Panc1 (cell line): ENCODE data around the gene OR1I1. TPM values are rescaled to one million over a fixed set of nuclear protein-coding genes. Genes with fewer than 3 reads are reported as not detected.

Source experiments
- ATAC-seq: fragments of 200-7000 bp; cut with Tn5 transposase; 2 replicates; pipeline ENCODE4 v1.9.1; 2020; ENCODE audit warnings: mild to moderate bottlenecking, moderate library complexity
- BruUV-seq: library from RNA; stranded (reverse); fragments of 400-500 nt; replicated peaks from 2 replicates; lab custom pipeline; 2021; lab: Mats Ljungman, UMichigan
- CTCF ChIA-PET: fragments of 300-600 bp; sonication (Branson Sonifier 250); formaldehyde crosslinking; loops from one replicate; lab custom pipeline; 2022; ENCODE audit warnings: antibody characterized with exemption; lab: Charles Lee
- POLR2A ChIA-PET: fragments of 300-600 bp; sonication (Branson Sonifier 250); formaldehyde crosslinking; loops from one replicate; lab custom pipeline; 2022; ENCODE audit warnings: antibody characterized with exemption; lab: Charles Lee
- DNase-seq: peaks from one replicate; pipeline ENCODE4 v3.0.0-alpha.2; 2010; ENCODE audit warnings: low read depth, low spot score
- H3K27ac ChIP-seq: 2 replicates; pipeline ENCODE4 v1.5.1; 2011; ENCODE audit warnings: mild to moderate bottlenecking, low read length, inconsistent platforms
- H3K27me3 ChIP-seq: fragments of 200-500 bp; sonication (Bioruptor generic); 2 replicates; pipeline ENCODE4 v1.6.0; 2014; ENCODE audit warnings: low read length, inconsistent platforms; ENCODE audit not compliant: control insufficient read depth, insufficient read depth
- H3K36me3 ChIP-seq: fragments of 200-500 bp; sonication (Bioruptor generic); 2 replicates; pipeline ENCODE4 v1.5.1; 2014; ENCODE audit warnings: inconsistent platforms, mild to moderate bottlenecking, low read length, moderate library complexity; ENCODE audit not compliant: control insufficient read depth, insufficient read depth
- H3K4me1 ChIP-seq: 2 replicates; pipeline ENCODE4 v1.5.1; 2011; ENCODE audit warnings: inconsistent platforms, mild to moderate bottlenecking, low read length, moderate library complexity; ENCODE audit not compliant: control insufficient read depth, insufficient read depth
- H3K4me3 ChIP-seq, 2 experiments: 2 replicates each; pipeline ENCODE4 v1.5.1; 2011 to 2012; ENCODE audit warnings: low read depth in 2 of 2, low read length in 2 of 2, mild to moderate bottlenecking in 2 of 2, inconsistent platforms in 1 of 2, moderate library complexity in 1 of 2
- H3K9me3 ChIP-seq: fragments of 200-500 bp; sonication (Bioruptor generic); 2 replicates; pipeline ENCODE4 v1.5.1; 2014; ENCODE audit warnings: low read depth, mild to moderate bottlenecking, inconsistent platforms, low read length, moderate library complexity; ENCODE audit not compliant: control insufficient read depth, insufficient read depth
- POLR2AphosphoS5 ChIP-seq: IDR thresholded peaks from 2 replicates; pipeline ENCODE4 v1.6.1; 2012; ENCODE audit warnings: mild to moderate bottlenecking, low read depth, low read length, moderate library complexity
- SIN3A ChIP-seq: IDR thresholded peaks from 2 replicates; pipeline ENCODE4 v1.6.1; 2012; ENCODE audit warnings: low read depth, mild to moderate bottlenecking, low read length, moderate library complexity, borderline replicate concordance; ENCODE audit not compliant: insufficient read depth
- TCF7L2 ChIP-seq: IDR thresholded peaks from 2 replicates; pipeline ENCODE4 v1.6.1; 2011; ENCODE audit warnings: mild to moderate bottlenecking, low read depth, low read length, inconsistent platforms
- in situ Hi-C: cut with HindIII; loops from 2 replicates; pipeline ENCODE4 v1.10.0; 2016; ENCODE audit warnings: low sequenced_read_pairs, low pct_unique_long_range_greater_than_20kb
- intact Hi-C: fragments of 100-400 bp; cut with micrococcal nuclease; formaldehyde crosslinking; loops from one replicate; pipeline ENCODE4 v1.10.0; 2022; ENCODE audit not compliant: unreplicated experiment
- total RNA-seq: library from RNA; stranded (reverse); gene quantifications from one replicate; pipeline ENCODE4 v1.2.1, GENCODE V29; 2021; ENCODE audit not compliant: unreplicated experiment
- TF ChIP-seq, protein P1 (sequence below): fragments of 450-650 bp; IDR thresholded peaks from 2 replicates; pipeline ENCODE4 v1.5.1; 2017; ENCODE audit warnings: mild to moderate bottlenecking
- TF ChIP-seq, protein P2 (sequence below), 2 experiments: IDR thresholded peaks; 2 replicates each; pipeline ENCODE4 v1.6.1; 2011 to 2012; ENCODE audit warnings: low read depth in 2 of 2, control low read depth in 1 of 2, low read length in 1 of 2, mild to moderate bottlenecking in 1 of 2, moderate library complexity in 1 of 2; ENCODE audit not compliant: insufficient read depth in 1 of 2

OR1I1 gene
- total RNA-seq, 1 experiment from 2014 or later = not detected

DNA sequence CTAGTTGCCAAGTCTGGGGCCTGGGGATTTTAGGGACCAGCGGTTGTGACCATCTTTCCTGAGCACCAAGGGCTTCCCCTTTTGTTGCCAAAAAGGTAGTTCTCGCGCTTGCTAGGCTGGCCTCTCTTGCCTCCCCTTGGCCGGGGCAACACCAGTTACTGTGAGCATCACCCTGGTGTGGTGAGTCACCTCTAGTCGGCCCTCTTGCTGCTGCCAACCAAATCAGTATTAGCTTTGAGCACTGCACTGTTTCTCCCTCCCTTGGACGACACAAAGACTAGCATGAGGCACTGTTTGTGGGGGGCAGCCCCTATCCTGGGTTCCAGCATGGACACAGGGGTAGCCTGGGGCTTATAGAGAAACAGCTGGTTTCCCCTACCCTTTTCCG is 32.1 kb downstream of the OR1I1 start:
- H3K4me1 ChIP-seq = no peaks in the 10 kb centered on the region
- ChIA-PET CTCF (no interaction called here), POLR2A (no interaction called here)
- BruUV-seq = no TSS peak
- no peak for DNase-seq
- H3K27me3 ChIP-seq = no peaks in the 10 kb centered on the region
- TF ChIP-seq POLR2AphosphoS5 = no peak; the same call in 1 of the 2 replicates
- TF ChIP-seq SIN3A = no peak
- TF ChIP-seq, protein P1, sequence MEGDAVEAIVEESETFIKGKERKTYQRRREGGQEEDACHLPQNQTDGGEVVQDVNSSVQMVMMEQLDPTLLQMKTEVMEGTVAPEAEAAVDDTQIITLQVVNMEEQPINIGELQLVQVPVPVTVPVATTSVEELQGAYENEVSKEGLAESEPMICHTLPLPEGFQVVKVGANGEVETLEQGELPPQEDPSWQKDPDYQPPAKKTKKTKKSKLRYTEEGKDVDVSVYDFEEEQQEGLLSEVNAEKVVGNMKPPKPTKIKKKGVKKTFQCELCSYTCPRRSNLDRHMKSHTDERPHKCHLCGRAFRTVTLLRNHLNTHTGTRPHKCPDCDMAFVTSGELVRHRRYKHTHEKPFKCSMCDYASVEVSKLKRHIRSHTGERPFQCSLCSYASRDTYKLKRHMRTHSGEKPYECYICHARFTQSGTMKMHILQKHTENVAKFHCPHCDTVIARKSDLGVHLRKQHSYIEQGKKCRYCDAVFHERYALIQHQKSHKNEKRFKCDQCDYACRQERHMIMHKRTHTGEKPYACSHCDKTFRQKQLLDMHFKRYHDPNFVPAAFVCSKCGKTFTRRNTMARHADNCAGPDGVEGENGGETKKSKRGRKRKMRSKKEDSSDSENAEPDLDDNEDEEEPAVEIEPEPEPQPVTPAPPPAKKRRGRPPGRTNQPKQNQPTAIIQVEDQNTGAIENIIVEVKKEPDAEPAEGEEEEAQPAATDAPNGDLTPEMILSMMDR = no peak
- TF ChIP-seq TCF7L2 = no peak
- TF ChIP-seq, protein P2, sequence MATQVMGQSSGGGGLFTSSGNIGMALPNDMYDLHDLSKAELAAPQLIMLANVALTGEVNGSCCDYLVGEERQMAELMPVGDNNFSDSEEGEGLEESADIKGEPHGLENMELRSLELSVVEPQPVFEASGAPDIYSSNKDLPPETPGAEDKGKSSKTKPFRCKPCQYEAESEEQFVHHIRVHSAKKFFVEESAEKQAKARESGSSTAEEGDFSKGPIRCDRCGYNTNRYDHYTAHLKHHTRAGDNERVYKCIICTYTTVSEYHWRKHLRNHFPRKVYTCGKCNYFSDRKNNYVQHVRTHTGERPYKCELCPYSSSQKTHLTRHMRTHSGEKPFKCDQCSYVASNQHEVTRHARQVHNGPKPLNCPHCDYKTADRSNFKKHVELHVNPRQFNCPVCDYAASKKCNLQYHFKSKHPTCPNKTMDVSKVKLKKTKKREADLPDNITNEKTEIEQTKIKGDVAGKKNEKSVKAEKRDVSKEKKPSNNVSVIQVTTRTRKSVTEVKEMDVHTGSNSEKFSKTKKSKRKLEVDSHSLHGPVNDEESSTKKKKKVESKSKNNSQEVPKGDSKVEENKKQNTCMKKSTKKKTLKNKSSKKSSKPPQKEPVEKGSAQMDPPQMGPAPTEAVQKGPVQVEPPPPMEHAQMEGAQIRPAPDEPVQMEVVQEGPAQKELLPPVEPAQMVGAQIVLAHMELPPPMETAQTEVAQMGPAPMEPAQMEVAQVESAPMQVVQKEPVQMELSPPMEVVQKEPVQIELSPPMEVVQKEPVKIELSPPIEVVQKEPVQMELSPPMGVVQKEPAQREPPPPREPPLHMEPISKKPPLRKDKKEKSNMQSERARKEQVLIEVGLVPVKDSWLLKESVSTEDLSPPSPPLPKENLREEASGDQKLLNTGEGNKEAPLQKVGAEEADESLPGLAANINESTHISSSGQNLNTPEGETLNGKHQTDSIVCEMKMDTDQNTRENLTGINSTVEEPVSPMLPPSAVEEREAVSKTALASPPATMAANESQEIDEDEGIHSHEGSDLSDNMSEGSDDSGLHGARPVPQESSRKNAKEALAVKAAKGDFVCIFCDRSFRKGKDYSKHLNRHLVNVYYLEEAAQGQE (IDR thresholded peaks at IDR 0.05; ENCODE audit: insufficient read depth in 1 of 2, low read depth in 2 of 2, low read length in 1 of 2) = no peak
- no peak overlapping the region for H3K4me3 ChIP-seq
- no peaks in the 10 kb centered on the region for H3K9me3 ChIP-seq
- ATAC-seq = peak; percentile 62
- no peak overlapping the region for H3K27ac ChIP-seq
- intact Hi-C loops = no loop called here
- in situ Hi-C loops = no loop called here
- no peaks in the 10 kb centered on the region for H3K36me3 ChIP-seq

DNA sequence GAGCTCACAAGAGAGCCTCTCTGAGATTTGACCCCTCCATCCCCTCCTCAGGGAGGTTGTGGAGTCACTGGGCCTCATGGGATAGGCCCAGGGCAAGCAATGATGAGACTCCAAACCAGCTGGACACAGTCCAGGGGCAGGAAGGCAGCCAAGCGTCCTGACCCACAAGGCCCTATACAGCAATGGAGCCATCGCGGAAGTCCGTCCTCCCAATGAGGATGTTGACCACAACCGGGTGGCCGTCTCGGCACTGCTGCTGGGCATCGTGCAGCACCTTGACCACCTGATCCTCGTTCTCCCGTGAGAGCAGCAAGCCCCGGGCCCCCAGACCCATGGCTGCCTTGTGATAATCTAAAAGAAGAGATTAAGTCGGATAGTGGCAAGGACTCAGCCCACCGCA is 33.1 kb downstream of the OR1I1 start:
- Histone ChIP-seq H3K4me3 (no peak overlapping the region), H3K36me3 (no peaks in the 10 kb centered on the region), H3K27me3 (no peaks in the 10 kb centered on the region), H3K27ac (no peak overlapping the region), H3K9me3 (no peaks in the 10 kb centered on the region), H3K4me1 (no peaks in the 10 kb centered on the region)
- ATAC-seq = peak; percentile 43; the same call in 1 of the 2 replicates
- POLR2A ChIA-PET = no interaction called here
- BruUV-seq = no TSS peak
- CTCF ChIA-PET = interaction anchor here (0.5 kb wide), 1 partner anchor 23 kb away, joined by 10 read pairs; no protein-coding TSS in a partner anchor
- TF ChIP-seq POLR2AphosphoS5 (no peak), SIN3A (no peak), TCF7L2 (no peak)
- TF ChIP-seq, protein P1 = no peak
- TF ChIP-seq, protein P2 (IDR thresholded peaks at IDR 0.05; ENCODE audit: insufficient read depth in 1 of 2, low read depth in 2 of 2, low read length in 1 of 2) = no peak
- DNase-seq = no peak
- in situ Hi-C loops (no loop called here), intact Hi-C loops (no loop called here)
